ENCODE data around the gene DRGX. TPM values are rescaled to one million over a fixed set of nuclear protein-coding genes. Genes with fewer than 3 reads are reported as not detected.

The DRGX gene
- polyA plus RNA-seq, 1 donor from 2014 or later, result not detected

DNA sequence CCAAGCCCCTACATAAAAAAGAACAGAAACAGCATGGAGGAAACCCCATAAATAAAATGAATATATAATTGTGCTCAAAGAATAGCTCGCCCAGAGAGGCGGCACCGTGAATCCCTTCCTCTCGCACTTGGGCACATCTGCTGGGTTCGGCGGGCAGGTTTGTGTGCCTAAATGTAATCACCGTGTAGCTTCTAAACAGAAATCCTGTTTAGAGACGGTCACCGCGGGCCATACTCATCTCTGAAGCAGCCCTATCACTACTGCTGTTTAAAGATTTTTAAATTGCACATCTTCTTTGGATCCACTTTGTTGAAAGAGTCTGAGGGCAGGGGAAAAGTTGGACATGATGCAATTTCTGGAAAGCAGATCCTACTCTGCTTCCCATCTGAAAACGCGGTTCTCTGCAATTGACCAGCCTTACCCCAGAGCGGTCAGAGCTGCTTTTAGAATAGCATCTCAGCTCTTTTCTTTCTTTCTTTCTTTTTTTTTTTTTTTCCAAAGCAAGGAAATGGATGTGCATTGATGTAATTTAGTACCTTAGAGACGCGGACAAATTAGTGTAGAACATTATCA is 6.4 kb downstream of the DRGX start:
- no peaks in the 10 kb centered on the region for H3K36me3 ChIP-seq (ENCODE audit: insufficient read depth, low read length)
- H3F3A ChIP-seq (ENCODE audit: insufficient read depth, low read length, poor library complexity, severe bottlenecking), result no peaks in the 10 kb centered on the region
- H3K9me3 ChIP-seq (ENCODE audit: low read length), result no peaks in the 10 kb centered on the region
- no peak overlapping the region for H3K4me3 ChIP-seq (ENCODE audit: low read length)
- no peak overlapping the region for H3K4me2 ChIP-seq (ENCODE audit: low read length)
- no peak overlapping the region for H3K9ac ChIP-seq (ENCODE audit: low read length)
- H4K20me1 ChIP-seq (ENCODE audit: insufficient read depth), result no peaks in the 10 kb centered on the region
- no peaks in the 10 kb centered on the region for H3K9me2 ChIP-seq (ENCODE audit: insufficient read depth, low read length)
- no peak overlapping the region for H3K27ac ChIP-seq (ENCODE audit: low read length)
- peaks cover 42% of the 10 kb centered on the region for H3K27me3 ChIP-seq (ENCODE audit: insufficient read depth, low read depth, low read length)
- no peaks in the 10 kb centered on the region for H3K79me2 ChIP-seq (replicated peaks; ENCODE audit: insufficient read depth, low read length)
- no peak overlapping the region for H2AFZ ChIP-seq (ENCODE audit: low read depth, low read length)
- TF ChIP-seq POLR2AphosphoS5 (IDR thresholded peaks at IDR 0.05) (no peak), EP300 (conservative IDR thresholded peaks at IDR 0.05; ENCODE audit: poor library complexity, severe bottlenecking) (no peak), EZH2 (IDR thresholded peaks at IDR 0.05; ENCODE audit: borderline replicate concordance, insufficient read depth, low read length, poor library complexity, severe bottlenecking) (no peak), MXI1 (conservative IDR thresholded peaks at IDR 0.05; ENCODE audit: poor library complexity, severe bottlenecking) (no peak), RAD21 (conservative IDR thresholded peaks at IDR 0.05) (no peak), TAF1 (IDR thresholded peaks at IDR 0.05; ENCODE audit: low read depth) (no peak), SMC3 (conservative IDR thresholded peaks at IDR 0.05; ENCODE audit: poor library complexity) (no peak)
- TF ChIP-seq, protein P1, sequence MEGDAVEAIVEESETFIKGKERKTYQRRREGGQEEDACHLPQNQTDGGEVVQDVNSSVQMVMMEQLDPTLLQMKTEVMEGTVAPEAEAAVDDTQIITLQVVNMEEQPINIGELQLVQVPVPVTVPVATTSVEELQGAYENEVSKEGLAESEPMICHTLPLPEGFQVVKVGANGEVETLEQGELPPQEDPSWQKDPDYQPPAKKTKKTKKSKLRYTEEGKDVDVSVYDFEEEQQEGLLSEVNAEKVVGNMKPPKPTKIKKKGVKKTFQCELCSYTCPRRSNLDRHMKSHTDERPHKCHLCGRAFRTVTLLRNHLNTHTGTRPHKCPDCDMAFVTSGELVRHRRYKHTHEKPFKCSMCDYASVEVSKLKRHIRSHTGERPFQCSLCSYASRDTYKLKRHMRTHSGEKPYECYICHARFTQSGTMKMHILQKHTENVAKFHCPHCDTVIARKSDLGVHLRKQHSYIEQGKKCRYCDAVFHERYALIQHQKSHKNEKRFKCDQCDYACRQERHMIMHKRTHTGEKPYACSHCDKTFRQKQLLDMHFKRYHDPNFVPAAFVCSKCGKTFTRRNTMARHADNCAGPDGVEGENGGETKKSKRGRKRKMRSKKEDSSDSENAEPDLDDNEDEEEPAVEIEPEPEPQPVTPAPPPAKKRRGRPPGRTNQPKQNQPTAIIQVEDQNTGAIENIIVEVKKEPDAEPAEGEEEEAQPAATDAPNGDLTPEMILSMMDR (IDR thresholded peaks at IDR 0.05; ENCODE audit: poor library complexity, severe bottlenecking), result no peak

DNA sequence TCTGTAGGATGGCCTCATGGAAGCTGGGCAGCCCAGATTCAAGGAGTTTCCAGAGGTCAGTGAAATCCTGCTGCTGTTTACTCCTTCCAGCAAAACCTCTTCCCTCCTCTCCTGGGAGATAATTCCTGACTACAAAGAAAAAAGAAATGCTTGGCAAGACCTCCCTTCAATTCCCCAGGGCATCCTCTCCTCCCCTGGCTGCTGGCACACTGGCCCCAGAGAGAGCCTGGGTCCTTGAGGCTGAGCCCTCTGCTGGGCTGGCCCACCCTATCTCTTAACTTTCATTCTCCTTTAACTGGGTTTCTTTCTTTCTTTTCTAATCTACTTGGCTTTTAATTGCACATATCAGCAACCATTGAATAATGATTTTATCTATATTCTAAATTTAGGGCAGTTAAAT is 7.7 kb downstream of the DRGX start:
- Histone ChIP-seq H4K20me1 (ENCODE audit: insufficient read depth) (no peaks in the 10 kb centered on the region), H3F3A (ENCODE audit: insufficient read depth, low read length, poor library complexity, severe bottlenecking) (no peaks in the 10 kb centered on the region), H3K79me2 (replicated peaks; ENCODE audit: insufficient read depth, low read length) (no peaks in the 10 kb centered on the region), H3K36me3 (ENCODE audit: insufficient read depth, low read length) (no peaks in the 10 kb centered on the region), H3K9me3 (ENCODE audit: low read length) (no peaks in the 10 kb centered on the region), H3K4me3 (ENCODE audit: low read length) (no peak overlapping the region), H3K4me2 (ENCODE audit: low read length) (no peak overlapping the region), H3K27me3 (ENCODE audit: insufficient read depth, low read depth, low read length) (peaks cover 30% of the 10 kb centered on the region), H3K9ac (ENCODE audit: low read length) (no peak overlapping the region), H3K9me2 (ENCODE audit: insufficient read depth, low read length) (no peaks in the 10 kb centered on the region), H3K27ac (ENCODE audit: low read length) (no peak overlapping the region), H2AFZ (ENCODE audit: low read depth, low read length) (no peak overlapping the region)
- TF ChIP-seq TAF1 (IDR thresholded peaks at IDR 0.05; ENCODE audit: low read depth) (no peak), POLR2AphosphoS5 (IDR thresholded peaks at IDR 0.05) (no peak), EP300 (conservative IDR thresholded peaks at IDR 0.05; ENCODE audit: poor library complexity, severe bottlenecking) (no peak)

DNA sequence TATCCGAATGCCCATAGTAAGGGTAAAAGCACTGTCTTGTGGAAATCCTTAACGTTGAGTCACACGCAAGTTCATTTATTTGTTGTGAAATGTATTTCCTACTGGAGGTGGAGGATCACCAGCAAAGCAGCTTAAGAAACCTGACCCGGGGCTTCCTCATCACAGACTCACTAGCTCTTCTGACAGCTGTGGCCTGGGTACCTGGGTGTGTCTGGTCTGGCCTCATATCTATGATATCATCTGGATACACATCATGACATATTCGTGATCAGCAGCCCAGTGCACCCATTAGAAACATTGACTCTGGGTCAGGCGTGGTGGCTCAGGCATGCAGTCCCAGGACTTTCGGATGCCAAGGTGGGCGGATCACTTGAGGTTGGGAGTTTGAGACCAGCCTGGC is 8.8 kb downstream of the DRGX start:
- no peak overlapping the region for H2AFZ ChIP-seq (ENCODE audit: low read depth, low read length)
- peaks cover 19% of the 10 kb centered on the region for H3K27me3 ChIP-seq (ENCODE audit: insufficient read depth, low read depth, low read length)
- H3K4me2 ChIP-seq (ENCODE audit: low read length), result no peak overlapping the region
- no peaks in the 10 kb centered on the region for H3K9me3 ChIP-seq (ENCODE audit: low read length)
- H3F3A ChIP-seq (ENCODE audit: insufficient read depth, low read length, poor library complexity, severe bottlenecking), result no peaks in the 10 kb centered on the region
- no peak overlapping the region for H3K9ac ChIP-seq (ENCODE audit: low read length)
- no peaks in the 10 kb centered on the region for H3K79me2 ChIP-seq (replicated peaks; ENCODE audit: insufficient read depth, low read length)
- no peaks in the 10 kb centered on the region for H4K20me1 ChIP-seq (ENCODE audit: insufficient read depth)
- H3K27ac ChIP-seq (ENCODE audit: low read length), result no peak overlapping the region
- H3K36me3 ChIP-seq (ENCODE audit: insufficient read depth, low read length), result no peaks in the 10 kb centered on the region
- TF ChIP-seq EZH2 (IDR thresholded peaks at IDR 0.05; ENCODE audit: borderline replicate concordance, insufficient read depth, low read length, poor library complexity, severe bottlenecking) (no peak), EP300 (conservative IDR thresholded peaks at IDR 0.05; ENCODE audit: poor library complexity, severe bottlenecking) (no peak), POLR2AphosphoS5 (IDR thresholded peaks at IDR 0.05) (no peak), TAF1 (IDR thresholded peaks at IDR 0.05; ENCODE audit: low read depth) (no peak), SMC3 (conservative IDR thresholded peaks at IDR 0.05; ENCODE audit: poor library complexity) (no peak), RAD21 (conservative IDR thresholded peaks at IDR 0.05) (no peak), MXI1 (conservative IDR thresholded peaks at IDR 0.05; ENCODE audit: poor library complexity, severe bottlenecking) (no peak)
- TF ChIP-seq, protein P2, sequence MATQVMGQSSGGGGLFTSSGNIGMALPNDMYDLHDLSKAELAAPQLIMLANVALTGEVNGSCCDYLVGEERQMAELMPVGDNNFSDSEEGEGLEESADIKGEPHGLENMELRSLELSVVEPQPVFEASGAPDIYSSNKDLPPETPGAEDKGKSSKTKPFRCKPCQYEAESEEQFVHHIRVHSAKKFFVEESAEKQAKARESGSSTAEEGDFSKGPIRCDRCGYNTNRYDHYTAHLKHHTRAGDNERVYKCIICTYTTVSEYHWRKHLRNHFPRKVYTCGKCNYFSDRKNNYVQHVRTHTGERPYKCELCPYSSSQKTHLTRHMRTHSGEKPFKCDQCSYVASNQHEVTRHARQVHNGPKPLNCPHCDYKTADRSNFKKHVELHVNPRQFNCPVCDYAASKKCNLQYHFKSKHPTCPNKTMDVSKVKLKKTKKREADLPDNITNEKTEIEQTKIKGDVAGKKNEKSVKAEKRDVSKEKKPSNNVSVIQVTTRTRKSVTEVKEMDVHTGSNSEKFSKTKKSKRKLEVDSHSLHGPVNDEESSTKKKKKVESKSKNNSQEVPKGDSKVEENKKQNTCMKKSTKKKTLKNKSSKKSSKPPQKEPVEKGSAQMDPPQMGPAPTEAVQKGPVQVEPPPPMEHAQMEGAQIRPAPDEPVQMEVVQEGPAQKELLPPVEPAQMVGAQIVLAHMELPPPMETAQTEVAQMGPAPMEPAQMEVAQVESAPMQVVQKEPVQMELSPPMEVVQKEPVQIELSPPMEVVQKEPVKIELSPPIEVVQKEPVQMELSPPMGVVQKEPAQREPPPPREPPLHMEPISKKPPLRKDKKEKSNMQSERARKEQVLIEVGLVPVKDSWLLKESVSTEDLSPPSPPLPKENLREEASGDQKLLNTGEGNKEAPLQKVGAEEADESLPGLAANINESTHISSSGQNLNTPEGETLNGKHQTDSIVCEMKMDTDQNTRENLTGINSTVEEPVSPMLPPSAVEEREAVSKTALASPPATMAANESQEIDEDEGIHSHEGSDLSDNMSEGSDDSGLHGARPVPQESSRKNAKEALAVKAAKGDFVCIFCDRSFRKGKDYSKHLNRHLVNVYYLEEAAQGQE (IDR thresholded peaks at IDR 0.05; ENCODE audit: borderline replicate concordance), result no peak
- TF ChIP-seq, protein P1 (IDR thresholded peaks at IDR 0.05; ENCODE audit: poor library complexity, severe bottlenecking), result no peak
- no peaks in the 10 kb centered on the region for H3K9me2 ChIP-seq (ENCODE audit: insufficient read depth, low read length)
- H3K4me3 ChIP-seq (ENCODE audit: low read length), result no peak overlapping the region
